Measurements from ENCODE around the gene TTC33. TPM values are rescaled to one million over a fixed set of nuclear protein-coding genes. Genes with fewer than 3 reads are reported as not detected.

TTC33 gene
- total and polyA plus RNA-seq, 2 of the 13 experiments (the other 11 are each of a cell fraction or from before 2014, with no cell fraction given) = 4.5 to 20.0 TPM

DNA sequence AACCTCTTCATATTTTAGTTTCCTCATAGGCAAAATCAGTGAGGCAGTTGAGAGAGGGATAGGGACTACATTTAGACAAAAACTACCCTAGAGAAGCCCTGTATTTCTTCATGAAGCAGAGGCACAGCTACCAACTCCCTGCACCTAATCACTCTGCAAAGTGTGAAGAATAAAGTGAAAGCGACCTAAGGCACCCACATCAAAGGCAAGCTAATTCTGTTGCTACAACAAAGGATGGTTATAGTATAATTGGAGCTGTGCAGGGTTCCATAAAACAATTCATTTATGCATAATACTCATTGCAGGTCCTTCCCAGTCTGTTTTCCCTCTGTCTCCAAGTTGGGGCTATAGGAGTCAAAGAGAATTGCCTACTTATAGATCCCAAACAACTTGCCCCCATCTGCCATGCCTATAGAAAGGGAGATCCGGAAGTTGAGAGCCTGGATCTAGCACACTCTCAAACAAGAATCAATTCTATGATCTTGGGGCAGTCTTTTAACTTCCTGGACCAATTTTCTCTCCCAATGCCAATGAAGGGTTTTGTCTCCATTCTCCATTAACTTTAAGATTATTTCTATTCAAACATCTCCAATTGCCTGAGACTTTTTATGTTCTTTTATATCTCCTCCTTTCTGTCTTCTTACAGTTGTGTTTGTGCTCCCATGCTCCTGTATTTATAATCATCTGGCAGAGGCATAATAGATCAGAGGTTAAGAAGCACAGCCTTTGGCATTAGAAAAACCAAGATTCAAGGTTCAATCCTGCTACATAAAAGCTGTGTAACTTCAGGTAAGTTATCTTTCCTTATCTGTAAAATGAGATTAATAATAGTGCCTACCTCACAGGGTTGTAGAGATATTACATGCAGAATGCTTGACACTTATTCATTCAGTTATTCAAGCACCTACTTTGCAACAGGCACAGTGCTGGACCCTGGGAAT, 132.0 kb downstream of the TTC33 start:
- ATAC-seq = no peak
- H4K20me1 ChIP-seq (ENCODE audit: insufficient read depth, low read length) = no peaks in the 10 kb centered on the region
- no peak overlapping the region for H3K27ac ChIP-seq (ENCODE audit: extremely low read length, insufficient read depth, low read length)
- no peaks in the 10 kb centered on the region for H3K36me3 ChIP-seq (replicated peaks in 1 of 2; ENCODE audit: control insufficient read depth in 1 of 2, insufficient read depth in 2 of 2, low read length in 2 of 2)
- no peak overlapping the region for H3K4me2 ChIP-seq (ENCODE audit: low read depth, low read length)
- ChIA-PET CTCF (ENCODE audit: low intra/inter-chr PET ratio, low total read pairs) (no interaction called here), POLR2A (no interaction called here)
- no peaks in the 10 kb centered on the region for H3K79me2 ChIP-seq (ENCODE audit: insufficient read depth, low read length)
- H3K9me3 ChIP-seq (ENCODE audit: low read length) = no peaks in the 10 kb centered on the region
- intact Hi-C loops (cut with micrococcal nuclease; ENCODE audit: unreplicated experiment) = no loop called here
- no peaks in the 10 kb centered on the region for H3K27me3 ChIP-seq (ENCODE audit: control insufficient read depth in 1 of 2, insufficient read depth in 2 of 2, low read length in 2 of 2)
- no TSS peak for BruUV-seq (replicated peaks)
- DNase-seq (ENCODE audit: low spot score) = no peak
- H3K4me3 ChIP-seq (replicated peaks in 1 of 3; ENCODE audit: insufficient read depth in 1 of 3, low read depth in 2 of 3, low read length in 3 of 3) = no peak overlapping the region
- no peak overlapping the region for H2AFZ ChIP-seq (ENCODE audit: low read length)
- no peak for FAIRE-seq
- no peak for TF ChIP-seq BORCS8-MEF2B (CRISPR knock-in tag; IDR thresholded peaks at IDR 0.05)
- H3K9ac ChIP-seq (ENCODE audit: insufficient read depth, low read depth, low read length) = no peak overlapping the region
- no peaks in the 10 kb centered on the region for H3K4me1 ChIP-seq (ENCODE audit: insufficient read depth, low read length)
- in situ Hi-C loops (cut with HindIII; ENCODE audit: extremely low pct_ligation_motif_present, low pct_unique_long_range_greater_than_20kb) = no loop called here
- 0% methylated on average over 2 of the region's 2 CpGs for WGBS (ENCODE audit: low lambda C conversion rate)

DNA sequence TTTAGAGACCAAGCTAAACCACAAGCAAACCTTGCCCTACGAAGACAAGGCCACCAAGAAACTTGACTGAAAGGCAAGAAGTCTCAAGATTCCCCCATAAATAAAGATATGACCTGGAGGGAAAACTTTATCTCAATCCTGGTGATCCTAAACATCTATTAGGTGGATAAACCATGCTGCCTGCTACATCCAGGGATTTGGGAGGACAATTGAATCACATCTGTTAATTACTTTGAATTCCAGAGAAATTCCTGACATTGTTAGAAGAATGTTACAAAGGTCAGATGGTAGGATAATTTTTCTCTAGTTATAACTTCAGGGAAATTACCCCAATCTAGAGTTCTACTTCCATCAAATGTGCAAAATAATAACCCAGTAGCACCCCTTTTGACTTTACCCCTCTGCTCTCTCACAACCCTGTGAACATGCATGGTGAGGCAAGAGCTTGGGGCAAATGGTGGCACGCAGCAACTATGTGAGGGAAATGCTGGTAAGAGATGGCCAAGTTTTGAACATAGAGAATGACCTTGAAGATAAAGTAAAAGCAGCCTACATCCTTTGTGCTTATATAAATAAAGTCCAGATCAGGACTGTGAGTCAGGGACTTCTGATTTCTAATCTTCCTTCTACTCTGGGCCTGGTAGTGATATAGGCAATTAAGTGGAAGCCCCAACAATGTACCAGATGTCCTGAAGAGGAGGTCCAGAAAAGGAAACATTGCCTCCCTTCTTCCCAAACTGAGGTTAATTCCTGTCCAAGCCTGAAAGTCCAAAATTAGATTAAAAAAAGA, 133.1 kb downstream of the TTC33 start:
- ATAC-seq = no peak
- 2% methylated on average over 2 of the region's 2 CpGs for WGBS (ENCODE audit: low lambda C conversion rate)

More for the DNA sequence above, 133.1 kb downstream of the TTC33 start:
- no peaks in the 10 kb centered on the region for H3K79me2 ChIP-seq (ENCODE audit: insufficient read depth, low read length)
- in situ Hi-C loops (cut with HindIII; ENCODE audit: extremely low pct_ligation_motif_present, low pct_unique_long_range_greater_than_20kb) (no loop called here), intact Hi-C loops (cut with micrococcal nuclease; ENCODE audit: unreplicated experiment) (no loop called here)
- no peak overlapping the region for H3K4me2 ChIP-seq (ENCODE audit: low read depth, low read length)
- FAIRE-seq (no peak), DNase-seq (ENCODE audit: low spot score) (no peak)
- TF ChIP-seq MEF2D (CRISPR knock-in tag; IDR thresholded peaks at IDR 0.05) = no peak
- TF ChIP-seq SETDB1 (CRISPR knock-in tag; IDR thresholded peaks at IDR 0.05; ENCODE audit: borderline replicate concordance) = no peak
- TF ChIP-seq CREB3 (CRISPR knock-in tag; IDR thresholded peaks at IDR 0.05) = no peak
- H2AFZ ChIP-seq (ENCODE audit: low read length) = no peak overlapping the region
- no peaks in the 10 kb centered on the region for H3K9me3 ChIP-seq (ENCODE audit: low read length)
- H3K4me3 ChIP-seq (replicated peaks in 1 of 3; ENCODE audit: insufficient read depth in 1 of 3, low read depth in 2 of 3, low read length in 3 of 3) = no peak overlapping the region
- no peaks in the 10 kb centered on the region for H3K27me3 ChIP-seq (ENCODE audit: control insufficient read depth in 1 of 2, insufficient read depth in 2 of 2, low read length in 2 of 2)
- H3K9ac ChIP-seq (ENCODE audit: insufficient read depth, low read depth, low read length) = no peak overlapping the region
- ChIA-PET POLR2A (no interaction called here), CTCF (ENCODE audit: low intra/inter-chr PET ratio, low total read pairs) (no interaction called here)
- H4K20me1 ChIP-seq (ENCODE audit: insufficient read depth, low read length) = no peaks in the 10 kb centered on the region
- no peak overlapping the region for H3K27ac ChIP-seq (ENCODE audit: extremely low read length, insufficient read depth, low read length)
- no peaks in the 10 kb centered on the region for H3K36me3 ChIP-seq (replicated peaks in 1 of 2; ENCODE audit: control insufficient read depth in 1 of 2, insufficient read depth in 2 of 2, low read length in 2 of 2)
- BruUV-seq (replicated peaks) = no TSS peak
- H3K4me1 ChIP-seq (ENCODE audit: insufficient read depth, low read length) = no peaks in the 10 kb centered on the region
